ENCODE data around the gene PRKAG3. TPM values are rescaled to one million over a fixed set of nuclear protein-coding genes. Genes with fewer than 3 reads are reported as not detected.

The PRKAG3 gene
- polyA plus RNA-seq, 1 donor: 44.4 TPM

GRCh38 chr2:218837495-218837894 is 5.9 kb upstream of the PRKAG3 start:
- no peak for DNase-seq

- DNase-seq: no peak
Measured at GRCh38 chr2:218834685-218835084, 3.1 kb upstream of the PRKAG3 start.

- DNase-seq: no peak
Measured at GRCh38 chr2:218833023-218833609, 1.5 kb upstream of the PRKAG3 start.

GRCh38 chr2:218832520-218832919 is 917 bp upstream of the PRKAG3 start:
- peak; percentile 38 for DNase-seq

GRCh38 chr2:218832081-218832480 is 478 bp upstream of the PRKAG3 start:
- DNase-seq: no peak

- no peak for DNase-seq
Measured at GRCh38 chr2:218830526-218831306, 887 bp downstream of the PRKAG3 start.

GRCh38 chr2:218829868-218830451 is 1.6 kb downstream of the PRKAG3 start:
- DNase-seq: peak; percentile 78

GRCh38 chr2:218828477-218828778 is 3.2 kb downstream of the PRKAG3 start:
- DNase-seq: no peak

GRCh38 chr2:218827701-218828476 is 3.7 kb downstream of the PRKAG3 start:
- DNase-seq: no peak

- DNase-seq: no peak
Measured at GRCh38 chr2:218826791-218827190, 4.8 kb downstream of the PRKAG3 start.

GRCh38 chr2:218824004-218824403 is 7.6 kb downstream of the PRKAG3 start:
- DNase-seq: no peak

- no peak for DNase-seq
Measured at GRCh38 chr2:218823196-218823855, 8.3 kb downstream of the PRKAG3 start.

- no peak for DNase-seq
Measured at GRCh38 chr2:218822622-218823021, 9.0 kb downstream of the PRKAG3 start.

GRCh38 chr2:218821605-218822211 is 9.9 kb downstream of the PRKAG3 start:
- DNase-seq: no peak

GRCh38 chr2:218820746-218821369 is 10.7 kb downstream of the PRKAG3 start:
- DNase-seq: no peak

- DNase-seq: no peak
Measured at GRCh38 chr2:218819093-218819492, 12.5 kb downstream of the PRKAG3 start.

GRCh38 chr2:218816561-218817011 is 15.0 kb downstream of the PRKAG3 start:
- DNase-seq: no peak

- DNase-seq: no peak
Measured at GRCh38 chr2:218815649-218816048, 16.0 kb downstream of the PRKAG3 start.

- DNase-seq: no peak
Measured at GRCh38 chr2:218815244-218815637, 16.4 kb downstream of the PRKAG3 start.

GRCh38 chr2:218814540-218815243 is 16.9 kb downstream of the PRKAG3 start:
- DNase-seq: no peak
